HepG2 (cell line): ENCODE results near the gene ATOSB. TPM values are rescaled to one million over a fixed set of nuclear protein-coding genes. Genes with fewer than 3 reads are reported as not detected.
A peak's percentile ranks its signal among the peaks of the same experiment; 100 is the strongest.

Experiments
- ASH2L ChIP-seq: fragments of 300-600, 200-600 bp; sonication (generic); IDR thresholded peaks from 2 replicates; pipeline ENCODE4 v1.7.0; 2017; ENCODE audit warnings: low read depth, mild to moderate bottlenecking, moderate library complexity, mixed read lengths, low read length; ENCODE audit not compliant: insufficient read length
- CCDC6 ChIP-seq: sonication (generic); formaldehyde crosslinking; IDR thresholded peaks from 2 replicates; pipeline ENCODE4 v1.8.1; 2022; ENCODE audit warnings: mild to moderate bottlenecking, missing genetic modification reagents, moderate library complexity
- DR1 ChIP-seq: sonication (generic); formaldehyde crosslinking; IDR thresholded peaks from 2 replicates; pipeline ENCODE4 v1.8.0; 2021; ENCODE audit warnings: mild to moderate bottlenecking, missing genetic modification reagents, inconsistent platforms
- ELF1 ChIP-seq: sonication (generic); formaldehyde crosslinking; IDR thresholded peaks from 2 replicates; pipeline ENCODE4 v1.4.0; 2020; ENCODE audit warnings: missing genetic modification reagents
- GABPB1 ChIP-seq: IDR thresholded peaks from 2 replicates; pipeline ENCODE4 v1.6.1; 2016; ENCODE audit warnings: mild to moderate bottlenecking, missing genetic modification reagents, moderate library complexity, missing compliant biosample characterization
- GPN1 ChIP-seq: sonication (generic); formaldehyde crosslinking; IDR thresholded peaks from 2 replicates; pipeline ENCODE4 v1.5.1; 2020; ENCODE audit warnings: missing genetic modification reagents, borderline replicate concordance
- GTF2F1 ChIP-seq: fragments of 150-350 bp; IDR thresholded peaks from 2 replicates; pipeline ENCODE4 v1.6.1; 2014; ENCODE audit warnings: low read length
- IKZF5 ChIP-seq: IDR thresholded peaks from 2 replicates; pipeline ENCODE4 v1.6.1; 2018; ENCODE audit warnings: missing genetic modification reagents, mild to moderate bottlenecking, missing compliant biosample characterization
- KDM2A ChIP-seq: sonication (generic); formaldehyde crosslinking; IDR thresholded peaks from 2 replicates; pipeline ENCODE4 v1.4.0; 2020; ENCODE audit warnings: low read depth, missing genetic modification reagents, borderline replicate concordance
- KLF13 ChIP-seq: sonication (generic); formaldehyde crosslinking; IDR thresholded peaks from 2 replicates; pipeline ENCODE4 v1.4.0; 2020; ENCODE audit warnings: mild to moderate bottlenecking, missing genetic modification reagents
- KLF6 ChIP-seq: IDR thresholded peaks from 2 replicates; pipeline ENCODE4 v1.8.0; 2016; ENCODE audit warnings: missing biosample characterization, missing genetic modification reagents
- MXD3 ChIP-seq: IDR thresholded peaks from 2 replicates; pipeline ENCODE4 v1.6.1; 2016; ENCODE audit warnings: mild to moderate bottlenecking, missing biosample characterization, missing genetic modification reagents
- MYC ChIP-seq: sonication (generic); formaldehyde crosslinking; IDR thresholded peaks from 2 replicates; pipeline ENCODE4 v1.9.0; 2021; ENCODE audit warnings: missing genetic modification reagents, borderline replicate concordance
- RAD21 ChIP-seq: fragments of 450-650 bp; formaldehyde crosslinking; IDR thresholded peaks from 2 replicates; pipeline ENCODE4 v1.5.0; 2020; ENCODE audit warnings: mild to moderate bottlenecking
- RARA ChIP-seq: IDR thresholded peaks from 2 replicates; pipeline ENCODE4 v1.6.1; 2016; ENCODE audit warnings: missing genetic modification reagents, missing compliant biosample characterization
- RBM39 ChIP-seq: fragments of 200-400 bp; formaldehyde crosslinking; IDR thresholded peaks from one replicate; pipeline ENCODE4 v1.6.1; 2018; ENCODE audit warnings: antibody characterized with exemption, mild to moderate bottlenecking, low read depth, low read length; ENCODE audit not compliant: poor library complexity, severe bottlenecking
- YEATS2 ChIP-seq: sonication (generic); formaldehyde crosslinking; IDR thresholded peaks from 2 replicates; pipeline ENCODE4 v1.4.0; 2020; ENCODE audit warnings: missing genetic modification reagents, borderline replicate concordance
- ZBTB20 ChIP-seq: sonication (generic); formaldehyde crosslinking; IDR thresholded peaks from 2 replicates; pipeline ENCODE4 v1.8.1; 2023; ENCODE audit warnings: missing genetic modification reagents, low read depth, mild to moderate bottlenecking, borderline replicate concordance
- ZBTB44 ChIP-seq: sonication (generic); formaldehyde crosslinking; IDR thresholded peaks from 2 replicates; pipeline ENCODE4 v1.4.0; 2020; ENCODE audit warnings: missing genetic modification reagents
- ZBTB7B ChIP-seq: sonication (generic); formaldehyde crosslinking; IDR thresholded peaks from 2 replicates; pipeline ENCODE4 v1.4.0; 2020; ENCODE audit warnings: missing genetic modification reagents
- ZC3H4 ChIP-seq: sonication (generic); formaldehyde crosslinking; IDR thresholded peaks from 2 replicates; pipeline ENCODE4 v1.4.0; 2020; ENCODE audit warnings: missing genetic modification reagents, borderline replicate concordance
- ZFP62 ChIP-seq: sonication (generic); formaldehyde crosslinking; IDR thresholded peaks from 2 replicates; pipeline ENCODE4 v1.4.0; 2020; ENCODE audit warnings: missing genetic modification reagents
- ZNF552 ChIP-seq: sonication (generic); formaldehyde crosslinking; IDR thresholded peaks from 2 replicates; pipeline ENCODE4 v1.9.0; 2022; ENCODE audit warnings: missing genetic modification reagents, mild to moderate bottlenecking, borderline replicate concordance
- ZNF75D ChIP-seq: sonication (generic); formaldehyde crosslinking; IDR thresholded peaks from 2 replicates; pipeline ENCODE4 v1.8.1; 2023; ENCODE audit warnings: missing genetic modification reagents, mild to moderate bottlenecking, borderline replicate concordance
- ZNF776 ChIP-seq: sonication (generic); formaldehyde crosslinking; IDR thresholded peaks from 2 replicates; pipeline ENCODE4 v1.4.0; 2020; ENCODE audit warnings: mild to moderate bottlenecking, missing genetic modification reagents
- ZNF784 ChIP-seq: sonication (generic); formaldehyde crosslinking; IDR thresholded peaks from 2 replicates; pipeline ENCODE4 v1.5.1; 2020; ENCODE audit warnings: missing genetic modification reagents, mild to moderate bottlenecking, borderline replicate concordance
- polyA plus RNA-seq, 8 experiments: library from polyadenylated mRNA; depleted of rRNA in 3 of 8; stranded (reverse) in 7 of 8; unstranded in 1 of 8; fragments of >200 nt; fragmentation: Illumina TruSeq in 4 of 8; extraction: Trizol in 4 of 8; gene quantifications; 2 replicates each; pipeline versions ENCODE4 v1.2.1 to v1.2.3, GENCODE V29; 2011 to 2016; ENCODE audit warnings: low read depth in 4 of 8, missing spikeins in 1 of 8, mixed read lengths in 1 of 8; ENCODE audit not compliant: insufficient read depth in 1 of 8
- total RNA-seq, 5 experiments: library from RNA; depleted of rRNA; stranded (reverse); fragments of >200 nt; fragmentation: Illumina TruSeq; extraction: Trizol; gene quantifications; 2 replicates each; pipeline ENCODE4 v1.2.3, GENCODE V29; 2016; ENCODE audit warnings: low read depth in 1 of 5

ATOSB gene
- total and polyA plus RNA-seq, 2 of the 13 experiments (the other 11 are each of a cell fraction or from before 2014, with no cell fraction given), result 1.9 to 6.4 TPM

- TF ChIP-seq IKZF5 (CRISPR knock-in tag) (peak; percentile 11), CCDC6 (no peak), KLF6 (peak; percentile 25; the same call in 1 of the 2 replicates), ZBTB20 (CRISPR knock-in tag) (no peak; the same call in 1 of the 2 replicates), GPN1 (CRISPR knock-in tag) (peak; percentile 67; the same call in 1 of the 2 replicates), MYC (peak; percentile 68), ZBTB7B (peak; percentile 36; the same call in 1 of the 2 replicates), GTF2F1 (peak; percentile 60; the same call in 1 of the 2 replicates), RBM39 (peak; percentile 72), GABPB1 (CRISPR knock-in tag) (peak; percentile 62; the same call in 1 of the 2 replicates), MXD3 (CRISPR knock-in tag) (0 out of 2 replicates have a peak, but pooled peaks have one; percentile 47), RAD21 (CRISPR knock-in tag) (peak; percentile 56), ZNF552 (CRISPR knock-in tag) (no peak), ZBTB44 (CRISPR knock-in tag) (0 out of 2 replicates have a peak, but pooled peaks have one; percentile 15), ASH2L (peak; percentile 84), ZC3H4 (CRISPR knock-in tag) (no peak; the same call in 1 of the 2 replicates), RARA (CRISPR knock-in tag) (peak; percentile 6; the same call in 1 of the 2 replicates), KLF13 (0 out of 2 replicates have a peak, but pooled peaks have one; percentile 79), DR1 (CRISPR knock-in tag) (0 out of 2 replicates have a peak, but pooled peaks have one; percentile 34), ZNF784 (no peak), ELF1 (CRISPR knock-in tag) (peak; percentile 27; the same call in 1 of the 2 replicates), ZNF75D (CRISPR knock-in tag) (no peak), ZNF776 (peak; percentile 84), KDM2A (peak; percentile 12; the same call in 1 of the 2 replicates), YEATS2 (CRISPR knock-in tag) (peak; percentile 70), ZFP62 (CRISPR knock-in tag) (no peak)
Observed at GRCh38 chr9:35071814-35072460, 43.7 kb downstream of the ATOSB start (continued).
